22Rv1 (cell line): Measurements from ENCODE around the gene SLC38A10.

Source experiments
- ZFX ChIP-seq: fragments of 450-650 bp; IDR thresholded peaks from 2 replicates; pipeline ENCODE4 v1.6.1; 2017; ENCODE audit warnings: antibody characterized with exemption, borderline replicate concordance
- TF ChIP-seq, protein P1 (sequence below): fragments of 450-650 bp; IDR thresholded peaks from 2 replicates; pipeline ENCODE4 v1.5.1; 2017; ENCODE audit warnings: mild to moderate bottlenecking

DNA sequence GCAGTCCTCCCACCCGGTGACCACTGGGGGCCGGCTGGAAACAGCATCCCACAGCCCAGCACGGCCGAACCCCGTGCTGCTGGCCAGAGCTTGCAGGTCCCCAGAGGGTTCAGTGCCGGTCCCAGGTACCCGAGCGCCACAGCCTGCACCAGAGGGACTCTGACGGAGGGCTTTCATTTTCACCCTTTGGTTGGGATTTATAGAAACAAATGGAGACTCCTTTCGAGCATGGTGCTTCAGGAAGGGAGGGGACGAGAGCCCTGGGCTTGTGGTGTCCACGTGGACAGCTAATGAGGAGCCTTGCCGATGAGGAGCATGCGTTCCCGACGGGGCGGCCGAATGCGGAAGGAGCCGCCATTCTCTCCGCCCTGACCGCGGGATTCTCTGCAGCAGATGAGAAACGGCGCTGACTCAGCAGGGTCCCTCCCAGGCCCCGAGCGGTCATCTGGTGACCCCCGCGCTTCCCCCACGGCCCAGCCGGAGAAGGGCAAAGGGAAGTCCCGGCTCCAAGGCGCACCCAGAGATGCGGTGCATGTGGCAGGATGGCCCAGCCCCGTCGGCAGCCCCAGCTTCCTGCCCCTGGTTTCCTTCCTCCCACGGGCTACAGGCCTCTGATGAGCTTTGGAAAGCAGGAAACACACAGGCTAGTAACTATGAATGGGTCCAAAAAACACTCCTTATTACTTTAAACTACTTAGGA lies 9.8 kb downstream of the SLC38A10 start:
- TF ChIP-seq, protein P1, sequence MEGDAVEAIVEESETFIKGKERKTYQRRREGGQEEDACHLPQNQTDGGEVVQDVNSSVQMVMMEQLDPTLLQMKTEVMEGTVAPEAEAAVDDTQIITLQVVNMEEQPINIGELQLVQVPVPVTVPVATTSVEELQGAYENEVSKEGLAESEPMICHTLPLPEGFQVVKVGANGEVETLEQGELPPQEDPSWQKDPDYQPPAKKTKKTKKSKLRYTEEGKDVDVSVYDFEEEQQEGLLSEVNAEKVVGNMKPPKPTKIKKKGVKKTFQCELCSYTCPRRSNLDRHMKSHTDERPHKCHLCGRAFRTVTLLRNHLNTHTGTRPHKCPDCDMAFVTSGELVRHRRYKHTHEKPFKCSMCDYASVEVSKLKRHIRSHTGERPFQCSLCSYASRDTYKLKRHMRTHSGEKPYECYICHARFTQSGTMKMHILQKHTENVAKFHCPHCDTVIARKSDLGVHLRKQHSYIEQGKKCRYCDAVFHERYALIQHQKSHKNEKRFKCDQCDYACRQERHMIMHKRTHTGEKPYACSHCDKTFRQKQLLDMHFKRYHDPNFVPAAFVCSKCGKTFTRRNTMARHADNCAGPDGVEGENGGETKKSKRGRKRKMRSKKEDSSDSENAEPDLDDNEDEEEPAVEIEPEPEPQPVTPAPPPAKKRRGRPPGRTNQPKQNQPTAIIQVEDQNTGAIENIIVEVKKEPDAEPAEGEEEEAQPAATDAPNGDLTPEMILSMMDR, result no peak
- no peak for TF ChIP-seq ZFX
